GM12801 (cell line): ENCODE measurements around the gene SLX4IP.

Experiments used
- TF ChIP-seq, protein P1 (sequence below): IDR thresholded peaks from one replicate; pipeline ENCODE4 v1.5.1; 2011; ENCODE audit warnings: control low read depth; ENCODE audit not compliant: insufficient read length; ENCODE audit errors: extremely low read depth

The SLX4IP gene

DNA sequence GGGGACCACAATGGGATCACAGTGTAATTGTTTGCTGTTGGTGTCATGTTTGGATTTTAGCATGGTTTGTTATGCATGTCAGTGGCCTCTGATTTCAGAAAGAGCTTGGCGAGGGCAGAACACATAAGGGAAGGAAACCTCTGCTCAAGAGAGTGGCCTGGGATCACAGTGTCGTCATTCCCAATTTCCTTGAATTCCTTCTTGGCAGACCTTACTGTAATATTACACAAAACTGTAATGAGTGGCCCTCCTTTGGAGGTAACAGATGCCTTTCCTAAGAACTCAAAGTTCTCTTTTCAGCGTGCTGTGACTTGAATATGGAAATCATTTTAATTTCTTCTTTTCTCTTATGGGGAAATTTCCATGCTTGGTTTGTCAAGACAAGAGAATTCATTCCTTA is 191.8 kb downstream of the SLX4IP start:
- TF ChIP-seq, protein P1, sequence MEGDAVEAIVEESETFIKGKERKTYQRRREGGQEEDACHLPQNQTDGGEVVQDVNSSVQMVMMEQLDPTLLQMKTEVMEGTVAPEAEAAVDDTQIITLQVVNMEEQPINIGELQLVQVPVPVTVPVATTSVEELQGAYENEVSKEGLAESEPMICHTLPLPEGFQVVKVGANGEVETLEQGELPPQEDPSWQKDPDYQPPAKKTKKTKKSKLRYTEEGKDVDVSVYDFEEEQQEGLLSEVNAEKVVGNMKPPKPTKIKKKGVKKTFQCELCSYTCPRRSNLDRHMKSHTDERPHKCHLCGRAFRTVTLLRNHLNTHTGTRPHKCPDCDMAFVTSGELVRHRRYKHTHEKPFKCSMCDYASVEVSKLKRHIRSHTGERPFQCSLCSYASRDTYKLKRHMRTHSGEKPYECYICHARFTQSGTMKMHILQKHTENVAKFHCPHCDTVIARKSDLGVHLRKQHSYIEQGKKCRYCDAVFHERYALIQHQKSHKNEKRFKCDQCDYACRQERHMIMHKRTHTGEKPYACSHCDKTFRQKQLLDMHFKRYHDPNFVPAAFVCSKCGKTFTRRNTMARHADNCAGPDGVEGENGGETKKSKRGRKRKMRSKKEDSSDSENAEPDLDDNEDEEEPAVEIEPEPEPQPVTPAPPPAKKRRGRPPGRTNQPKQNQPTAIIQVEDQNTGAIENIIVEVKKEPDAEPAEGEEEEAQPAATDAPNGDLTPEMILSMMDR: no peak

DNA sequence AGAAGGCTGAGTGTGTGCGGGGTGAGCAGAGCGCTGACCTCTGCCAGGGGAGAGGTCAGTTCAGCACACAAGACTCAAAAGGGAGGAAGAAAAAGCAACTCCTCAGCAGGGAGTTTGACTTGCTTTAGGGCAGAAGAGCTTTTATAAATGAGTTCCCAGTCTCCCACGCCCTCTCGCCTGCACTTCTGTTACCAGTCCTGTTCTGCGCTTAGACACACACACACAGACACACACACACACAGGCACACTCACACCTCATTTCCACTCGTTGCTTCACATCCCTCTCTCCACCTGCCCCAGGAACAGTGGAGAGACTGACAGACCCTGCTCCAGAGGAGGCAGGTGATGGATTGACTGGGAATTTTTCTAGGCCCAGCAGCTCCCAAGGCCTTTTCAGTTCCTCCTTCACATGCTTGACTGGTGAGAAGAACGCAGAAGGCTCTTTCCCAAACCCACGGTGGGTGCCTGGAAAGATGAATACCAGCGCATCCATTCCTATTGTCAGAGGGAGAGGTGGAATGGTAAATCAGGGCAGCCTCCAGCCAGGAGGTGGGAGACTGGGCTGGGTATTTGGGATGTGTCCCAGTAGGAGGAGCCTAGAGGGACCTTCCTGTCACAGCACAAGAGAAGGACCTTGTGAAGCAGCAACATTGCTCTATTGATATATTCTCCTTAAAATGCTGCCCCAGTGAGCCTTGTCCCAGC is 195.0 kb downstream of the SLX4IP start:
- TF ChIP-seq, protein P1: no peak

DNA sequence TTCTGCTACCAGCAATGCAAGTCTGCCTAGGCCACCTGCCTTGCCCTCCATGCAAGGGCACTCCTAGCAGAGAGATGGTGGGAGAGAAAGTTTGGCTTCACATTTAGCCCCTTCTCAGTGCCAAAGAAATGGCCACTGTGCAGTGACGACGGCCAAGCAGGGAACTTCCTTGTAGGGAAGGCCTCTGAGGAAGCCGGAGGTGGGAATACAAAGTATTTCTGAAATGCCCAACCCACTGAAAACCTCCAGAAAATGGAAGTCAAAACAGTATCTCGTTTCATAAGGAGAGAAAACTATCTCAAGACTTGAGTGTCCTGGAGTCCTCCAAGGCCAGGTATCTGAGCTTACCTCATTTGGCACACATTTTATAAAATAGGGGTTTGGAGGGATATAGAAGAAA is 196.0 kb downstream of the SLX4IP start:
- TF ChIP-seq, protein P1: no peak

DNA sequence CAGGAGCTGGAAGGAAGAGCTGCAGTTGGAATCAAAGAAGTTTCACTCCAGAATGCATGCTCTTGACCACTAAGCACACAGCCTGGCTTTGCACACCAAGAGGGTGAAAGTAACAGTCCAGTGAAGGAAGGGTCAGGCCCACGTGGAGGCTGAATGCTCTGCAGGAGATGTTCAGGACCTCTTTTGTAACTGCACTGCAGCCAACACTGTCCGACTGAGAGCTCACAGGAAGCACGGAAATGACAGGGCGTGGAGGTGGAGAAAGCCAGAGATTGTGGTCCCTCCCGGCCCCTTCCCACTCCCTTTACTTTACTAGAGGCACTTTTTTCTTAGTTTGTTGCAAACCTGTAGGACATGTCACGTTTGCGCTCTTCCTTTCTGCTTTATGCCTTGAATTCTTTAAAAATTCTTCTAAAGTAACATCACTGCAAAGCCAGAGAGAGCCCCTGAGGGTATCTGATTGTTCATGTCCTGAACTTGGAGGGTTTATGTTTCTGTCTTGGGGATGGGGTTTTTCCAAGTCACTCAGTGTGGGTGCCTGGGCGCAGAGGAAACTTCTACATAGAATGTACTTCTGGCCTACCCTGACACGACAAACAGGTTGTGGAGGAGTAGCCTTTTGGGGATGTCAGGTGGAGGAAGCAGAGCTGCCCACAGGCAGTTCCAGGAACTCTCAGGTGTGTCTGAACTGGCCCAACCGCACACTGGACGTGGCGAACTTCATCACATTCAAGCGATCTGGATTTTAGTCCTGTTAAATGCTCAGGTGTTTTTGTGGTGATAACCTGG is 197.8 kb downstream of the SLX4IP start:
- TF ChIP-seq, protein P1: no peak

DNA sequence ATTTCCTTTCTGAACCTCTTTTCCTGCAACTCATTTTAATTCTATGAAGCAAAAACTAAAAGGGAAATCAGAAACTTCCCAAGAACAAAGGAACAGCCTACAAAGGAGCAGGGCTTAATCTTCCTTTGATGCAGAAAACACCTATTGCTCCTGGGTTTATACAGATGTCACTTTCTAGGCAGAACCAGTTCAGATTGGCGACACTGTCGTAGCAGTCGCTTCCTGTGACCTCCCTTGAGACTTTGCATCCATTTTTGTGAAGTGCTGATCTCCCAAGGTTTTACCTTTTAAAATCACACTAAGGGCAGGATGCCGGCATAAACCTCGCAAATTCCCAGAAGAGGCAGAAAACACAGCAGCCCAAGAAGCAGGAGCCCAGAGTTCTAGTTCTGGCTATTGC is 198.6 kb downstream of the SLX4IP start:
- TF ChIP-seq, protein P1: no peak

DNA sequence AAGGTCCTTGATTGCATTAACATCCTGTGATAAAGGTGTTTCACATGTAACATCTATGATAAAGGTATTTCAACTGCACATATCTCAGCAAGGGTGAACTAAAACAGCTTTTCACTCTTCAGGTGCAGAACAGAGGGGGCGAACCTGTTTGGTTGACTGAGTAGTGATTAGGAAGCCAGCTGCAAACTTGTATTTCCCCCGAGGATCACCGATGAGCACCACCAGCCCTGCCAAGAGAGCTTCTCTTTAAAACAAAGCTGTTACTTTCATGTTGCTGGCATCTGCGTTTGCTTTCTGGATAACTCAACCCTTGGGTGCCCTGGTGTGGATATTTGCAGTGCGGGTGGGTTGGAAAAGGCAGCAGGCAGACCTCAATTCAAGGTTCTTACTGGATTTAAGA is 199.1 kb downstream of the SLX4IP start:
- TF ChIP-seq, protein P1: no peak

DNA sequence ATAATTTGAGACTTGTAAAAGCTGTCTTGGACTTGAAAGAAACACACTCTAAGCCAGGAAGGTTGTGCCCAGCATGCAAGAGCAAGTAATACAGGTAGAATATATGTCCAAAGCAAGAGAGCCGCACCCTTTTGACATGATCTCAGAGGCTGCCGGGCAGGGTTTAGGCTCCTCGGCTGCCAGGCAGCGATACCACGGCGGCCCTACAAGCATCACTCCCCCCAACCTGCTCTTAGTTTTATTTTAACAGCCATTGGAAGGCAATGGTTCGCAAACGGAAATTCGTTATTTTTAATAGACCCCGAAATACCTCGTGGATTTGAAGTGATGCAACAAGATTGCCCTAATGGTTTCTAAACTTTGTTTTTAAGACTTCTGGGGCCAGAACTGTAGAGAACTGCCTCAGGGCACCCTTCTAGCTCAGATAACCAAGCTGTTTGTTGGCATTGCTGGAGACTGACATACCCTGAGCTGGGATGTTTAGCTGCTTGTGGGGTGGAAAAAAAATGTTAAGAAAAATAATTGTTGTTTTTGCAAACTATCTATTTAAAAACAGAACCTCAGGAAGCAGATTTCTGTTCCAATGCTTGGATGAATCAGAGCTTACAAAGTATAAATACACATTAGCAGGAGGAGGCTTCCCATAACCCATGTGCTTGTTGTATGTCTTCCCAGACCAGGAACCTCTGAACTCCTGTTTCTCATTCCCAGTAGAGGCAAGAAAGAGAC is 199.7 kb downstream of the SLX4IP start:
- TF ChIP-seq, protein P1: no peak
